HCT116 (cell line): ENCODE data around the gene CRACR2A. TPM values are rescaled to one million over a fixed set of nuclear protein-coding genes. Genes with fewer than 3 reads are reported as not detected.

Experiments
- ATAC-seq: fragments of 200-7000 bp; cut with Tn5 transposase; 2 replicates; pipeline ENCODE4 v1.9.1; 2020; ENCODE audit warnings: mild to moderate bottlenecking, moderate library complexity
- BruUV-seq: library from RNA; stranded (reverse); fragments of 400-500 nt; replicated peaks from 2 replicates; lab custom pipeline; 2021; lab: Mats Ljungman, UMichigan
- CTCF ChIA-PET: fragments of 300-600 bp; sonication (Branson Sonifier 250); formaldehyde crosslinking; loops from one replicate; lab custom pipeline; 2021; ENCODE audit warnings: antibody characterized with exemption; lab: Charles Lee
- POLR2A ChIA-PET: fragments of 300-600, 350-600 bp; sonication (Branson Sonifier 250); formaldehyde crosslinking; loops from one replicate; lab custom pipeline; 2021; ENCODE audit warnings: antibody characterized with exemption; lab: Charles Lee
- RAD21 ChIA-PET, 2 experiments: fragments of 300-600 bp; sonication (Branson Sonifier 250); formaldehyde crosslinking; loops; one replicate each; lab custom pipeline; 2023; ENCODE audit warnings: low total read pairs in 2 of 2; ENCODE audit not compliant: uncharacterized antibody in 2 of 2, unreplicated experiment in 2 of 2, low non-redundant PET in 1 of 2; lab: Charles Lee
- DNase-seq: peaks from one replicate; pipeline ENCODE4 v3.0.0-alpha.2; 2010; ENCODE audit warnings: low read depth, low spot score
- H2AFZ ChIP-seq: fragments of 200-600 bp; shearing (Covaris generic), sonication (generic); 2 replicates; pipeline ENCODE4 v1.6.1; 2017; ENCODE audit warnings: low read depth, mixed run types, mixed read lengths, antibody characterized with exemption, low read length; ENCODE audit not compliant: poor library complexity, severe bottlenecking
- H3K27ac ChIP-seq: 2 replicates; pipeline ENCODE4 v1.5.1; 2012; ENCODE audit warnings: low read depth, low read length
- H3K27me3 ChIP-seq: fragments of 200-600 bp; sonication (generic); 2 replicates; pipeline ENCODE4 v1.6.1; 2016; ENCODE audit warnings: mixed run types, low read length, mixed read lengths; ENCODE audit not compliant: insufficient read depth
- H3K36me3 ChIP-seq, 2 experiments: fragments of 200-500 bp in 1 of 2; fragments of 200-600 bp in 1 of 2; sonication (Bioruptor generic) in 1 of 2; sonication (generic) in 1 of 2; 2 replicates each; pipeline versions ENCODE4 v1.5.1 to v1.6.1; 2014 to 2016; ENCODE audit warnings: low read length in 2 of 2, inconsistent platforms in 1 of 2, mixed read lengths in 1 of 2, mixed run types in 1 of 2; ENCODE audit not compliant: insufficient read depth in 2 of 2, control insufficient read depth in 1 of 2
- H3K4me1 ChIP-seq, 2 experiments: fragments of 200-600 bp in 1 of 2; sonication (generic) in 1 of 2; 2 replicates each; pipeline versions ENCODE4 v1.5.1 to v1.6.1; 2012 to 2017; ENCODE audit warnings: low read length in 2 of 2, inconsistent platforms in 1 of 2, mild to moderate bottlenecking in 1 of 2, mixed read lengths in 1 of 2, mixed run types in 1 of 2, moderate library complexity in 1 of 2; ENCODE audit not compliant: insufficient read depth in 2 of 2, control insufficient read depth in 1 of 2
- H3K4me2 ChIP-seq: fragments of 200-600 bp; sonication (generic); 2 replicates; pipeline ENCODE4 v1.6.1; 2017; ENCODE audit warnings: mixed run types, low read length, mixed read lengths
- H3K4me3 ChIP-seq, 2 experiments: fragments of 200-600 bp in 1 of 2; sonication (generic) in 1 of 2; replicated peaks in 1 of 2; 2 replicates each; pipeline ENCODE4 v1.5.1; 2011 to 2016; ENCODE audit warnings: low read length in 2 of 2, control low read depth in 1 of 2, low read depth in 1 of 2, mild to moderate bottlenecking in 1 of 2, mixed read lengths in 1 of 2, mixed run types in 1 of 2
- H3K79me2 ChIP-seq: fragments of 200-600 bp; sonication (generic); 2 replicates; pipeline ENCODE4 v1.6.1; 2017; ENCODE audit warnings: mild to moderate bottlenecking, mixed run types, low read length, moderate library complexity, mixed read lengths; ENCODE audit not compliant: insufficient read depth
- H3K9ac ChIP-seq: fragments of 200-600 bp; sonication (generic); 2 replicates; pipeline ENCODE4 v1.6.1; 2016; ENCODE audit warnings: low read length, mixed read lengths
- H3K9me2 ChIP-seq: fragments of 200-600 bp; sonication (generic), shearing (Covaris generic); 2 replicates; pipeline ENCODE4 v1.6.1; 2017; ENCODE audit warnings: mixed run types, mild to moderate bottlenecking, moderate library complexity; ENCODE audit not compliant: insufficient read depth
- H3K9me3 ChIP-seq, 2 experiments: fragments of 200-500 bp in 1 of 2; fragments of 200-600 bp in 1 of 2; sonication (Bioruptor generic) in 1 of 2; sonication (generic) in 1 of 2; 2 replicates each; pipeline ENCODE4 v1.6.1; 2014 to 2017; ENCODE audit warnings: low read length in 2 of 2, mixed read lengths in 2 of 2, inconsistent platforms in 1 of 2, low read depth in 1 of 2, mild to moderate bottlenecking in 1 of 2, mixed run types in 1 of 2, moderate library complexity in 1 of 2; ENCODE audit not compliant: control insufficient read depth in 1 of 2, insufficient read depth in 1 of 2
- H4K20me1 ChIP-seq: fragments of 200-600 bp; sonication (generic), shearing (Covaris generic); 2 replicates; pipeline ENCODE4 v1.6.1; 2017; ENCODE audit warnings: mixed run types, mild to moderate bottlenecking, moderate library complexity; ENCODE audit not compliant: insufficient read depth
- CEBPB ChIP-seq: IDR thresholded peaks from 2 replicates; pipeline ENCODE4 v1.6.1; 2012; ENCODE audit warnings: low read depth
- CTCF ChIP-seq, 3 experiments: fragments of 200-600 bp in 1 of 3; sonication (generic) in 1 of 3; IDR thresholded peaks in 2 of 3; conservative IDR thresholded peaks in 1 of 3; 2 replicates each; pipeline ENCODE4 v1.5.1; 2012 to 2017; ENCODE audit warnings: low read depth in 2 of 3, low read length in 2 of 3, antibody characterized with exemption in 1 of 3, borderline replicate concordance in 1 of 3, control low read depth in 1 of 3, mild to moderate bottlenecking in 1 of 3, mixed read lengths in 1 of 3, mixed run types in 1 of 3, moderate library complexity in 1 of 3; ENCODE audit not compliant: insufficient read depth in 1 of 3
- ELF1 ChIP-seq: IDR thresholded peaks from 2 replicates; pipeline ENCODE4 v1.6.1; 2012; ENCODE audit warnings: low read depth, borderline replicate concordance
- EZH2 ChIP-seq: fragments of 200-600 bp; sonication (generic); IDR thresholded peaks from 2 replicates; pipeline ENCODE4 v1.6.1; 2017; ENCODE audit warnings: antibody characterized with exemption, mixed run types
- JUND ChIP-seq: IDR thresholded peaks from 2 replicates; pipeline ENCODE4 v1.6.1; 2012
- MAX ChIP-seq: IDR thresholded peaks from 2 replicates; pipeline ENCODE4 v1.6.1; 2012
- SP1 ChIP-seq: IDR thresholded peaks from 2 replicates; pipeline ENCODE4 v1.6.1; 2012; ENCODE audit warnings: low read depth
- ZBTB33 ChIP-seq: IDR thresholded peaks from 2 replicates; pipeline ENCODE4 v1.6.1; 2011; ENCODE audit warnings: mild to moderate bottlenecking, low read length, moderate library complexity; ENCODE audit not compliant: insufficient replicate concordance; ENCODE audit errors: extremely low read depth
- ZFX ChIP-seq: fragments of 450-650 bp; IDR thresholded peaks from 2 replicates; pipeline ENCODE4 v1.6.1; 2017
- ZNF274 ChIP-seq: fragments of 200-500 bp; sonication (Bioruptor generic); IDR thresholded peaks from 2 replicates; pipeline ENCODE4 v1.6.1; 2014; ENCODE audit warnings: mild to moderate bottlenecking, low read depth, low read length, inconsistent platforms
- intact Hi-C: fragments of 100-400 bp; cut with micrococcal nuclease; formaldehyde crosslinking; loops from 2 replicates; pipeline ENCODE4 v1.10.0; 2022
- total RNA-seq: library from RNA; stranded (reverse); gene quantifications from one replicate; pipeline ENCODE4 v1.2.1, GENCODE V29; 2021; ENCODE audit not compliant: unreplicated experiment

Gene CRACR2A
- total RNA-seq, 1 experiment from 2014 or later: 18.4 TPM

- H3K9me3 ChIP-seq: no peaks in the 10 kb centered on the region
- no peak overlapping the region for H2AFZ ChIP-seq
- TF ChIP-seq JUND: no peak
- TF ChIP-seq CEBPB: no peak
- no peak for TF ChIP-seq CTCF (IDR thresholded peaks at IDR 0.05 in 2 of 3, conservative IDR thresholded peaks at IDR 0.05 in 1 of 3; ENCODE audit: borderline replicate concordance in 1 of 3, insufficient read depth in 1 of 3, low read depth in 2 of 3, low read length in 2 of 3)
- TF ChIP-seq EZH2: no peak
- no peak for TF ChIP-seq ZNF274
- no peak for TF ChIP-seq SP1
- TF ChIP-seq MAX: no peak
- TF ChIP-seq ZFX: no peak
- TF ChIP-seq ZBTB33: no peak
- no peak for TF ChIP-seq ELF1
- TF ChIP-seq, all 23 proteins: peak for 0
- no peak for DNase-seq
- no peaks in the 10 kb centered on the region for H3K9me2 ChIP-seq
- no peak for ATAC-seq
- no peaks in the 10 kb centered on the region for H3K27me3 ChIP-seq
- H3K4me1 ChIP-seq: no peaks in the 10 kb centered on the region
- no peaks in the 10 kb centered on the region; a peak in 1 of 4 replicates for H3K36me3 ChIP-seq
- RAD21 ChIA-PET: no interaction called here
- intact Hi-C loops: no loop called here
- no peak overlapping the region for H3K9ac ChIP-seq
- CTCF ChIA-PET: no interaction called here
- H3K4me3 ChIP-seq: no peak overlapping the region
- no TSS peak for BruUV-seq
- no peak overlapping the region for H3K4me2 ChIP-seq
- H4K20me1 ChIP-seq: no peaks in the 10 kb centered on the region
- POLR2A ChIA-PET: no interaction called here
- H3K79me2 ChIP-seq: no peaks in the 10 kb centered on the region
- no peak overlapping the region for H3K27ac ChIP-seq
Measured at GRCh38 chr12:3713947-3714346, 39.0 kb downstream of the CRACR2A start.
